ENCODE results near the gene UNC45B. TPM values are rescaled to one million over a fixed set of nuclear protein-coding genes. Genes with fewer than 3 reads are reported as not detected.

The UNC45B gene
- total RNA-seq, 1 experiment from 2014 or later = not detected

Other genes starting within 250 kb of the UNC45B start
- gene CCT6B, start 186.4 kb upstream of the UNC45B start, total RNA-seq (2021; ENCODE audit: unreplicated experiment) = 1.1 TPM
- gene ZNF830, start 186.3 kb upstream of the UNC45B start, total RNA-seq (2021; ENCODE audit: unreplicated experiment) = 11.1 TPM
- gene LIG3, start 167.3 kb upstream of the UNC45B start, total RNA-seq (2021; ENCODE audit: unreplicated experiment) = 49.4 TPM
- 40.3 TPM for gene RFFL, start 84.1 kb upstream of the UNC45B start, total RNA-seq (2021; ENCODE audit: unreplicated experiment)
- gene RAD51D, start 28.0 kb upstream of the UNC45B start, total RNA-seq (2021; ENCODE audit: unreplicated experiment) = 12.9 TPM
- gene FNDC8, start 26.2 kb upstream of the UNC45B start, total RNA-seq (2021; ENCODE audit: unreplicated experiment) = not detected
- 55.5 TPM for gene NLE1, start 5.5 kb upstream of the UNC45B start, total RNA-seq (2021; ENCODE audit: unreplicated experiment)
- not detected for gene SLC35G3, start 46.6 kb downstream of the UNC45B start, total RNA-seq (2021; ENCODE audit: unreplicated experiment)
- 23.7 TPM for gene SLFN5, start 95.3 kb downstream of the UNC45B start, total RNA-seq (2021; ENCODE audit: unreplicated experiment)
- gene SLFN11, start 225.8 kb downstream of the UNC45B start, total RNA-seq (2021; ENCODE audit: unreplicated experiment) = not detected